ENCODE data around the gene FRMPD4. TPM values are rescaled to one million over a fixed set of nuclear protein-coding genes. Genes with fewer than 3 reads are reported as not detected.

The FRMPD4 gene
- total RNA-seq, 4 donors from 2014 or later, result 0.16 TPM; not detected in 3

GRCh38 chrX:12405306-12405705 is 267.0 kb downstream of the FRMPD4 start:
- intact Hi-C loops (cut with DNase I; ENCODE audit: low total_unique reads), result no loop called here
- DNase-seq (ENCODE audit: low spot score in 2 of 2), result no peak
- 53 to 63% methylated on average over 2 of the region's 2 CpGs for WGBS, 2 donors
- TF ChIP-seq CTCF (IDR thresholded peaks at IDR 0.05), result no peak
- TF ChIP-seq POLR2A (IDR thresholded peaks at IDR 0.05), result no peak
- no peak overlapping the region for H3K4me3 ChIP-seq (ENCODE audit: low read depth, poor library complexity, severe bottlenecking)

- no peak for DNase-seq (ENCODE audit: low spot score in 2 of 2)
- no peak for TF ChIP-seq POLR2A (IDR thresholded peaks at IDR 0.05)
- no peak for TF ChIP-seq CTCF (IDR thresholded peaks at IDR 0.05)
- 82 to 86% methylated on average over 6 of the region's 6 CpGs for WGBS, 2 donors
- H3K4me3 ChIP-seq (ENCODE audit: low read depth, poor library complexity, severe bottlenecking), result no peak overlapping the region
- intact Hi-C loops (cut with DNase I; ENCODE audit: low total_unique reads), result no loop called here
Observed at GRCh38 chrX:12410523-12410922, 272.2 kb downstream of the FRMPD4 start.

- TF ChIP-seq CTCF (IDR thresholded peaks at IDR 0.05) (no peak), POLR2A (IDR thresholded peaks at IDR 0.05) (no peak)
- no peak overlapping the region for H3K4me3 ChIP-seq (ENCODE audit: low read depth, poor library complexity, severe bottlenecking)
- intact Hi-C loops (cut with DNase I; ENCODE audit: low total_unique reads), result no loop called here
- WGBS, 2 donors, result 61 to 90% methylated on average over 1 of the region's 1 CpG
- DNase-seq (ENCODE audit: low spot score in 2 of 2), result no peak
Observed at GRCh38 chrX:12411831-12412230, 273.6 kb downstream of the FRMPD4 start.

DNA sequence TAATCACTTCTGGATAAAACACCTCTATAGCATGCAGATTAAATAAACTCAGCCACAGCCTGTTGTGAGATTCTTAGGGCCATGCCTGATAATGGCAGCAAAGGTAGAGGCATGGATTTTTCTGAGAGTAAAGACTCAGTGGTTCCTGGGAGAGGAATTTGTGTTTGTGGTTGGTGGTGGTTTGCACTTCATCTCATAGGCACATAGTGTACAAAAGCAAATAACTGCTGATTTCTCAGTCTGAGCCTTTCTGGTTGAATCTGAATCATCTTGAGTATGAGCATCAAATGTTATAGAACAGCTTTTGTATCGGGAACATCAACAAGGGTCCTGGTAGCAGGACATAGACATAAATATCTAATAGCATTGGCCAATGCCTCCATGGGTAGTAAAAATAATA is 274.3 kb downstream of the FRMPD4 start:
- TF ChIP-seq POLR2A (IDR thresholded peaks at IDR 0.05), result no peak
- TF ChIP-seq CTCF (IDR thresholded peaks at IDR 0.05), result no peak
- WGBS, 2 donors, result 94 to 100% methylated on average over 1 of the region's 1 CpG
- intact Hi-C loops (cut with DNase I; ENCODE audit: low total_unique reads), result no loop called here
- no peak overlapping the region for H3K4me3 ChIP-seq (ENCODE audit: low read depth, poor library complexity, severe bottlenecking)
- DNase-seq (ENCODE audit: low spot score in 2 of 2), result no peak

DNA sequence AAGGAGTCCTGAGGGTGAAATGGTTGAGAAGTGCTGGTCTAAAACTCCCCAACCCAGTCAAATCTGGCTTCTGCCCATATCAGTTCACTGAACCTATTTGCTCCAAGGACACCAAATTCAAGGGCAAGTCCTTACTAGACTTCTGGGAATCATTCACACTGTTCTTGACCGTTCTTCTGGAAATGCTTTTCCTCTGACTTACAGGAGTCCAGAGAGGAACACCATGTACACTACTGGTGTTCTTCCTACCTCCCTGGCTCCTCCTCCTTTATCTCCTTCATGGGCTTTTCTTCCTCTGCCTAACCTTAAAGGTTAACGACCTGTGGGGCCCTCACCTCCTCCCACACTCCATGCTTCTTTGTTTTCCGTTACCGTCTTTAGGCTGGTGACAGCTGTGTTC is 281.3 kb downstream of the FRMPD4 start:
- intact Hi-C loops (cut with DNase I; ENCODE audit: low total_unique reads), result no loop called here
- no peak overlapping the region for H3K4me3 ChIP-seq (ENCODE audit: low read depth, poor library complexity, severe bottlenecking)
- 70 to 77% methylated on average over 4 of the region's 4 CpGs for WGBS, 2 donors
- no peak for DNase-seq (ENCODE audit: low spot score in 2 of 2)
- no peak for TF ChIP-seq CTCF (IDR thresholded peaks at IDR 0.05)
- TF ChIP-seq POLR2A (IDR thresholded peaks at IDR 0.05), result no peak

GRCh38 chrX:12421918-12422317 is 283.6 kb downstream of the FRMPD4 start:
- intact Hi-C loops (cut with DNase I; ENCODE audit: low total_unique reads), result no loop called here
- TF ChIP-seq POLR2A (IDR thresholded peaks at IDR 0.05) (no peak), CTCF (IDR thresholded peaks at IDR 0.05) (no peak)
- H3K4me3 ChIP-seq (ENCODE audit: low read depth, poor library complexity, severe bottlenecking), result no peak overlapping the region
- 38 to 55% methylated on average over 5 of the region's 5 CpGs for WGBS, 2 donors
- DNase-seq (ENCODE audit: low spot score in 2 of 2), result no peak

All from lower leg skin (tissue), 4 donors.